Measurements from ENCODE around the gene EME1. TPM values are rescaled to one million over a fixed set of nuclear protein-coding genes. Genes with fewer than 3 reads are reported as not detected.

Gene EME1
- total RNA-seq, 4 donors from 2014 or later = 0.27 to 1.3 (median 0.38) TPM

- DNase-seq (ENCODE audit: low spot score in 2 of 2) = peak in 1 of 2 donors; percentile 80
- no peak overlapping the region for H3K4me3 ChIP-seq (ENCODE audit: low read depth, poor library complexity, severe bottlenecking)
- WGBS, 2 donors = 78 to 79% methylated on average over 7 to 13 of the region's 14 CpGs
- intact Hi-C loops (cut with DNase I; ENCODE audit: low total_unique reads) = loop anchor here (10.0 kb wide), 1 partner anchor 115 kb away; the partner anchor contains the start of gene RSAD1
- TF ChIP-seq POLR2A (IDR thresholded peaks at IDR 0.05) (no peak), CTCF (IDR thresholded peaks at IDR 0.05) (no peak)
These were observed 13.0 kb upstream of the EME1 start for GRCh38 chr17:50359998-50360461.

- intact Hi-C loops (cut with DNase I; ENCODE audit: low total_unique reads) = loop anchor here (10.0 kb wide), 1 partner anchor 114 kb away; the partner anchor contains the start of gene RSAD1
- TF ChIP-seq POLR2A (IDR thresholded peaks at IDR 0.05) = no peak
- TF ChIP-seq CTCF (IDR thresholded peaks at IDR 0.05) = no peak
- H3K4me3 ChIP-seq (ENCODE audit: low read depth, poor library complexity, severe bottlenecking) = no peak overlapping the region
- peak in 1 of 2 donors; percentile 58 for DNase-seq (ENCODE audit: low spot score in 2 of 2)
- 83 to 89% methylated on average over 11 of the region's 11 CpGs for WGBS, 2 donors
These were observed 12.4 kb upstream of the EME1 start for GRCh38 chr17:50360486-50361115.

- DNase-seq (ENCODE audit: low spot score in 2 of 2) = peak in 1 of 2 donors; percentile 88
- TF ChIP-seq CTCF (IDR thresholded peaks at IDR 0.05) (no peak), POLR2A (IDR thresholded peaks at IDR 0.05) (no peak)
- intact Hi-C loops (cut with DNase I; ENCODE audit: low total_unique reads) = loop anchor here (10.0 kb wide), 1 partner anchor 113 kb away; the partner anchor contains the start of gene RSAD1
- no peak overlapping the region for H3K4me3 ChIP-seq (ENCODE audit: low read depth, poor library complexity, severe bottlenecking)
- WGBS, 2 donors = 29 to 37% methylated on average over 11 of the region's 11 CpGs
These were observed 11.2 kb upstream of the EME1 start for GRCh38 chr17:50361561-50362480.

GRCh38 chr17:50362661-50363060 is 10.4 kb upstream of the EME1 start:
- WGBS, 2 donors = 69 to 73% methylated on average over 7 of the region's 7 CpGs

More at GRCh38 chr17:50362661-50363060, 10.4 kb upstream of the EME1 start:
- no peak for TF ChIP-seq POLR2A (IDR thresholded peaks at IDR 0.05)
- no peak for TF ChIP-seq CTCF (IDR thresholded peaks at IDR 0.05)
- peak in 1 of 2 donors; percentile 48 for DNase-seq (ENCODE audit: low spot score in 2 of 2)
- intact Hi-C loops (cut with DNase I; ENCODE audit: low total_unique reads) = loop anchor here (10.0 kb wide), 1 partner anchor 112 kb away; the partner anchor contains the start of gene RSAD1
- H3K4me3 ChIP-seq (ENCODE audit: low read depth, poor library complexity, severe bottlenecking) = no peak overlapping the region

All from lower leg skin (tissue), 4 donors.